Spleen (tissue), 11 donors: Measurements from ENCODE around the gene RAP2A. TPM values are rescaled to one million over a fixed set of nuclear protein-coding genes. Genes with fewer than 3 reads are reported as not detected.
A peak's percentile ranks its signal among the peaks of the same experiment; 100 is the strongest.

ENCODE experiments used
- DNase-seq: peaks from one replicate; pipeline ENCODE4 v3.0.0-alpha.2; 2020
- H3K27ac ChIP-seq, 8 donors: fragments of 200-600 bp; sonication (generic) in 7 of 8; 1 replicate in 4 of 8; 2 replicates in 4 of 8; pipeline versions ENCODE4 v1.5.0 to v1.8.0; 2016 to 2021; ENCODE audit warnings: inconsistent platforms in 4 of 8, mild to moderate bottlenecking in 4 of 8, moderate library complexity in 1 of 8
- H3K27me3 ChIP-seq, 7 donors: fragments of 200-600 bp; sonication (generic) in 6 of 7; replicated peaks in 1 of 7; 1 replicate in 4 of 7; 2 replicates in 3 of 7; pipeline versions ENCODE4 v1.5.0 to v1.8.0; 2016 to 2021; ENCODE audit warnings: inconsistent platforms in 3 of 7, mild to moderate bottlenecking in 1 of 7
- H3K36me3 ChIP-seq, 6 donors: fragments of 200-600 bp; sonication (generic) in 5 of 6; 1 replicate in 4 of 6; 2 replicates in 2 of 6; pipeline versions ENCODE4 v1.5.0 to v1.8.0; 2016 to 2021; ENCODE audit warnings: inconsistent platforms in 2 of 6
- H3K4me1 ChIP-seq, 6 donors: fragments of 200-600 bp; sonication (generic) in 5 of 6; 1 replicate in 3 of 6; 2 replicates in 3 of 6; pipeline versions ENCODE4 v1.5.0 to v1.8.0; 2016 to 2021; ENCODE audit warnings: inconsistent platforms in 3 of 6
- H3K4me3 ChIP-seq, 8 donors: fragments of 200-600 bp; sonication (generic) in 7 of 8; 1 replicate in 4 of 8; 2 replicates in 4 of 8; pipeline versions ENCODE4 v1.5.0 to v1.8.0; 2016 to 2021; ENCODE audit warnings: inconsistent platforms in 4 of 8, mild to moderate bottlenecking in 4 of 8, moderate library complexity in 2 of 8
- H3K9me3 ChIP-seq, 8 donors: fragments of 200-600 bp; sonication (generic) in 7 of 8; 1 replicate in 4 of 8; 2 replicates in 4 of 8; pipeline versions ENCODE4 v1.5.0 to v1.8.0; 2016 to 2021; ENCODE audit warnings: inconsistent platforms in 4 of 8
- CTCF ChIP-seq, 11 experiments: fragments of 200-600 bp in 7 of 11; fragments of 450-650 bp in 4 of 11; sonication (generic) in 4 of 11; IDR thresholded peaks in 8 of 11; conservative IDR thresholded peaks in 3 of 11; 1 replicate in 7 of 11; 2 replicates in 4 of 11; pipeline versions ENCODE4 v1.4.0 to v1.8.0; 2016 to 2021; ENCODE audit warnings: antibody characterized with exemption in 11 of 11, inconsistent platforms in 4 of 11, mild to moderate bottlenecking in 1 of 11
- POLR2A ChIP-seq, 3 donors: fragments of 450-650 bp; IDR thresholded peaks; one replicate each; pipeline ENCODE4 v1.5.1; 2017; ENCODE audit warnings: antibody characterized with exemption in 3 of 3, mild to moderate bottlenecking in 1 of 3
- POLR2AphosphoS5 ChIP-seq, 3 donors: sonication (generic); formaldehyde crosslinking; IDR thresholded peaks; one replicate each; pipeline ENCODE4 v1.5.1; 2017; ENCODE audit warnings: antibody characterized with exemption in 3 of 3
- WGBS, 5 donors: extraction: QIAGEN DNeasy Blood & Tissue Kit in 3 of 5; methylation state at CpG; one replicate each; pipeline versions ENCODE4 v1.1.5 to v1.1.7; 2013 to 2018; 5-methylcytosine and 5-hydroxymethylcytosine counted together
- intact Hi-C: fragments of 100-400 bp; cut with DNase I; formaldehyde crosslinking; loops from one replicate; pipeline ENCODE4 v1.15.0; 2023; ENCODE audit warnings: low total_unique reads
- polyA plus RNA-seq, 3 donors: library from polyadenylated mRNA; stranded (reverse); fragments of 200-250 nt; gene quantifications; one replicate each; pipeline ENCODE4 v1.2.1, GENCODE V29; 2013
- total RNA-seq, 7 donors: library from RNA; depleted of rRNA in 3 of 7; stranded (reverse); fragments of >200 nt in 3 of 7; fragmentation: NEBNext Ultra II Directional in 4 of 7; extraction: Animal tissue kit (Norgen Biotek cat#: 25700) in 4 of 7; gene quantifications; one replicate each; pipeline versions ENCODE4 v1.1.0 to v1.2.1, GENCODE V29; 2016 to 2021
- donor health status: healthy with polysubstance abuse.
- donor health status: DM: no; HTN: no; CAD: no; lungs with moderate emphysema.
- donor health status: DM: no; HTN: no; CAD: no.
- donor health status: Bipolar disorder and iron deficiency.
- donor health status: healthy.
- donor health status: DM: no; HTN: no; CAD: no.
- donor health status: DM: yes; HTN: yes; CAD: no.

RAP2A gene
- total and polyA plus RNA-seq, 10 donors: 5.2 to 39.0 (median 29.8) TPM

- no peaks in the 10 kb centered on the region for H3K9me3 ChIP-seq
- no peak for DNase-seq
- H3K4me3 ChIP-seq: peak overlapping the region; percentile 37 to 81 (median 66)
- intact Hi-C loops: loop anchor here (10.0 kb wide), 1 partner anchor 219 kb away; no protein-coding TSS in a partner anchor
- 33 to 58% (median 40%) methylated on average over 3 of the region's 3 CpGs for WGBS, 5 donors
- H3K36me3 ChIP-seq: no peaks in the 10 kb centered on the region
- TF ChIP-seq POLR2A (IDR thresholded peaks at IDR 0.05): no peak
- no peak for TF ChIP-seq POLR2AphosphoS5 (IDR thresholded peaks at IDR 0.05)
- TF ChIP-seq CTCF (IDR thresholded peaks at IDR 0.05 in 8 of 11, conservative IDR thresholded peaks at IDR 0.05 in 3 of 11): no peak
- H3K27me3 ChIP-seq: no peaks in the 10 kb centered on the region
- H3K4me1 ChIP-seq: peaks cover 7 to 80% (median 52%) of the 10 kb centered on the region in 6 donors
- peak overlapping the region in 5 of 8 donors; percentile 43 to 100 (median 100) for H3K27ac ChIP-seq
These were observed 1.4 kb downstream of the RAP2A start for GRCh38 chr13:97435323-97435722.

GRCh38 chr13:97435794-97436193 is 1.8 kb downstream of the RAP2A start:
- H3K4me3 ChIP-seq: peak overlapping the region in 7 of 8 donors; percentile 20 to 81 (median 64)
- intact Hi-C loops: loop anchor here (10.0 kb wide), 1 partner anchor 219 kb away; no protein-coding TSS in a partner anchor

GRCh38 chr13:97436845-97437244 is 2.9 kb downstream of the RAP2A start:
- peaks cover 4 to 81% (median 53%) of the 10 kb centered on the region in 6 donors for H3K4me1 ChIP-seq
- TF ChIP-seq CTCF (IDR thresholded peaks at IDR 0.05 in 8 of 11, conservative IDR thresholded peaks at IDR 0.05 in 3 of 11) (no peak), POLR2AphosphoS5 (IDR thresholded peaks at IDR 0.05) (no peak), POLR2A (IDR thresholded peaks at IDR 0.05) (no peak)
- intact Hi-C loops: loop anchor here (10.0 kb wide), 1 partner anchor 218 kb away; no protein-coding TSS in a partner anchor
- no peak for DNase-seq
- WGBS, 5 donors: 74 to 82% (median 79%) methylated on average over 2 of the region's 2 CpGs
- no peaks in the 10 kb centered on the region for H3K27me3 ChIP-seq
- peak overlapping the region in 4 of 8 donors; percentile 59 to 81 (median 68) for H3K4me3 ChIP-seq
- no peaks in the 10 kb centered on the region for H3K9me3 ChIP-seq
- H3K36me3 ChIP-seq: no peaks in the 10 kb centered on the region
- H3K27ac ChIP-seq: no peak overlapping the region

More at GRCh38 chr13:97435794-97436193, 1.8 kb downstream of the RAP2A start:
- no peaks in the 10 kb centered on the region for H3K27me3 ChIP-seq
- 32 to 48% (median 43%) methylated on average over 5 of the region's 5 CpGs for WGBS, 5 donors
- H3K27ac ChIP-seq: peak overlapping the region in 4 of 8 donors; percentile 15 to 100 (median 26)
- H3K36me3 ChIP-seq: no peaks in the 10 kb centered on the region
- H3K9me3 ChIP-seq: no peaks in the 10 kb centered on the region
- DNase-seq: no peak
- H3K4me1 ChIP-seq: peaks cover 7 to 81% (median 54%) of the 10 kb centered on the region in 6 donors
- no peak for TF ChIP-seq CTCF (IDR thresholded peaks at IDR 0.05 in 8 of 11, conservative IDR thresholded peaks at IDR 0.05 in 3 of 11)
- no peak for TF ChIP-seq POLR2A (IDR thresholded peaks at IDR 0.05)
- TF ChIP-seq POLR2AphosphoS5 (IDR thresholded peaks at IDR 0.05): no peak

GRCh38 chr13:97437729-97438128 is 3.8 kb downstream of the RAP2A start:
- Histone ChIP-seq H3K4me1 (peaks cover 0 to 77% (median 48%) of the 10 kb centered on the region in 6 donors), H3K27me3 (no peaks in the 10 kb centered on the region), H3K27ac (no peak overlapping the region), H3K36me3 (peaks cover 0 to 4% (median 0%) of the 10 kb centered on the region in 6 donors), H3K4me3 (no peak overlapping the region), H3K9me3 (no peaks in the 10 kb centered on the region)
- TF ChIP-seq POLR2AphosphoS5 (IDR thresholded peaks at IDR 0.05) (no peak), POLR2A (IDR thresholded peaks at IDR 0.05) (no peak), CTCF (IDR thresholded peaks at IDR 0.05 in 8 of 11, conservative IDR thresholded peaks at IDR 0.05 in 3 of 11) (no peak)
- intact Hi-C loops: loop anchor here (10.0 kb wide), 1 partner anchor 217 kb away; no protein-coding TSS in a partner anchor
- 56 to 76% (median 64%) methylated on average over 2 of the region's 2 CpGs for WGBS, 5 donors
- no peak for DNase-seq
